GM20000 (cell line): Measurements from ENCODE around the gene RBP2.

Source experiments
- DNase-seq: peaks from one replicate; pipeline ENCODE4 v3.0.0; 2012; ENCODE audit warnings: low spot score
- CTCF ChIP-seq: IDR thresholded peaks from 2 replicates; pipeline ENCODE4 v1.5.1; 2012; ENCODE audit warnings: mild to moderate bottlenecking, control low read depth; ENCODE audit errors: extremely low read depth, missing control alignments

Gene RBP2

GRCh38 chr3:139506766-139507165 is 30.4 kb upstream of the RBP2 start:
- no peak for DNase-seq
- TF ChIP-seq CTCF = no peak

GRCh38 chr3:139505829-139506386 is 29.6 kb upstream of the RBP2 start:
- no peak for DNase-seq
- TF ChIP-seq CTCF = no peak

- no peak for TF ChIP-seq CTCF
These were observed 23.2 kb upstream of the RBP2 start for GRCh38 chr3:139499536-139499935.

GRCh38 chr3:139493826-139494385 is 17.6 kb upstream of the RBP2 start:
- no peak for TF ChIP-seq CTCF
- DNase-seq = no peak

More at GRCh38 chr3:139499536-139499935, 23.2 kb upstream of the RBP2 start:
- no peak for DNase-seq

GRCh38 chr3:139491966-139492365 is 15.7 kb upstream of the RBP2 start:
- TF ChIP-seq CTCF = no peak
- DNase-seq = no peak

GRCh38 chr3:139491027-139491700 is 14.8 kb upstream of the RBP2 start:
- no peak for TF ChIP-seq CTCF
- no peak for DNase-seq

GRCh38 chr3:139482206-139482605 is 5.9 kb upstream of the RBP2 start:
- DNase-seq = no peak
- TF ChIP-seq CTCF = no peak
